Pons (tissue), 1 donor: ENCODE results near the gene CTTNBP2.

Source experiments
- DNase-seq: peaks from one replicate; pipeline ENCODE4 v3.0.0-alpha.2; 2016; ENCODE audit warnings: low spot score

The CTTNBP2 gene

DNA sequence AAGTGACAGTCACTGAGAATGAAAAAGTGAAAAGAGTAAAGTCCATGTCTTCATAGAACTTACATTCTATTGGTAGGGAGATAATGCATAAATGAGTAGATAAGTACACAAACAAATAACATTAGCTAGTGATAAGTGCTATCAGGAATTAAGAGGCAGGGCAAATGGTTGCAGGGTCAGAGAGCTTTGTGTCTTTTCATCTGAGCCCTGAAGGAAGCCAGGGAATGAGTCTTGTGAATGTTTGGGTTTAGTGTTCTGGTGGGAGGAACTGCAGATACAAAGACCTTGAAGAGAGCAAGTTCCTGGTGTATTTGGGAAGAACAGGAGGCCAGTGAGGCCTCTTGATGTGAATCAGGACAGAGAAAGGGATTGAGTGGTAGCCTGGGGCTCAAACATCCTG, 183.8 kb downstream of the CTTNBP2 start:
- DNase-seq, result no peak

DNA sequence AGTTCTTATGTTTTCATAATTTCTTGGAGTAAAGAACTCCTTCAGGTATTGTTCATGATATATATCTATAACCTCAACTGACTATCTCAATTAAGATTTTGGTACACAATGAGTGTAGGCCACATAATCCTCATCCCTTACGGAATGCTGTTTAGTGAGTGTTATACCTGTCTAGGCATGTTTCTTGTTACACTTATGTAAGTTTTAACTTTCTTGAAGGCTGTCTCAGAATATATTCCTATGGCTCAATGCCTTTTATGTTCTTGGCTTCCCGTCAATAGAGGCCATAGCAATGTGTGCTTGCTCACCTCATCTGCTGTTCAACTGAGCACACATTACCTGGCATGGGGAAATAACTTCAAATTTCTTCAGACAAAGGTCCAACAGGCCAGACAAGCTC, 185.1 kb downstream of the CTTNBP2 start:
- DNase-seq, result no peak

DNA sequence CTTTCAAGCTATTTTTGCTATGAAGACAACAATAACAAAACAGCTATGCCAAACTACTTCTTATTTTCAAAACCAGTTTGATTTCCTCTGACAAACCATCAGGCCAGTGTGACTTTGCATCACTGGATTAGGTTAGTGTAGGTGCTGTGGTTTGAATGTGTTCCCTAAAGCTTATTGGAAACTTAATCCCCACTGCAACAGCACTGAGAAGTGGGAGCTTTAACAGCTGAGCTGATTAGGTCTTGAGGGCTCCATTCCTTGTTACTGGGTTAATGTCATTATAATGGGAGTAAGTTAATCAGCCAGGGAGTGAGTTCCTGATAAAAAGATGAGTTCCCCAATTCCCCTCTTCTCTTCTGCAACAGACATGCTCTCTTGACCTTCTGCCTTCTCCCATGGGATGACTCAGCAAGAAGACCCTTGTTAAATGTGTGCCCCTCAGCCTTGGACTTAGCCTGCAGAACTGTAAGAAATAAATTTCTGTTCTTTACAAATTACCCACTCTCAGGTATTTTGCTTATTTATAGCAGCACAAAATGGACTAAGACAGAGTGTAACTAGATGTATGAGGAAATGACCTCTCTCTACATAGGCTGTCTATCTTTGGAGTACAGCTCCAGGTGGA, 186.8 kb downstream of the CTTNBP2 start:
- DNase-seq, result no peak

DNA sequence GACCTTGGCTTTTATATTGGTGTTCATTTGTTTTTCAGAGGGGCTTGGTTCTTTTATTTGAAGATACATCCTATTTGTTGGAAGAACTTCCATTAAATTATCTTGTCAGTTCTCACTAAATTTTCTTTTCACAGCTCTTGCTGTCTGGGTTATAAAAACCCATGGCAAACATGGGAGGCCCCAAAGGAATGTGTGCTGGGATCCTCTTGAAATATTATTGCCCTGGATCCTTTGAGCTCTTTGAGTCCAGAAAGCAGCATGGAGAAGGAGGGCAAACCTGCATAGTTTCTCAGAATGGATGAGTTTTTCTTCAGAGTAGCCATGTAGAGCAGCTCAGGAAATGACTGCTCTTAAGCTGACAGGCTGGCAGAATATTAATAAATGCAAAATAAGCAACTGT, 187.4 kb downstream of the CTTNBP2 start:
- no peak for DNase-seq

DNA sequence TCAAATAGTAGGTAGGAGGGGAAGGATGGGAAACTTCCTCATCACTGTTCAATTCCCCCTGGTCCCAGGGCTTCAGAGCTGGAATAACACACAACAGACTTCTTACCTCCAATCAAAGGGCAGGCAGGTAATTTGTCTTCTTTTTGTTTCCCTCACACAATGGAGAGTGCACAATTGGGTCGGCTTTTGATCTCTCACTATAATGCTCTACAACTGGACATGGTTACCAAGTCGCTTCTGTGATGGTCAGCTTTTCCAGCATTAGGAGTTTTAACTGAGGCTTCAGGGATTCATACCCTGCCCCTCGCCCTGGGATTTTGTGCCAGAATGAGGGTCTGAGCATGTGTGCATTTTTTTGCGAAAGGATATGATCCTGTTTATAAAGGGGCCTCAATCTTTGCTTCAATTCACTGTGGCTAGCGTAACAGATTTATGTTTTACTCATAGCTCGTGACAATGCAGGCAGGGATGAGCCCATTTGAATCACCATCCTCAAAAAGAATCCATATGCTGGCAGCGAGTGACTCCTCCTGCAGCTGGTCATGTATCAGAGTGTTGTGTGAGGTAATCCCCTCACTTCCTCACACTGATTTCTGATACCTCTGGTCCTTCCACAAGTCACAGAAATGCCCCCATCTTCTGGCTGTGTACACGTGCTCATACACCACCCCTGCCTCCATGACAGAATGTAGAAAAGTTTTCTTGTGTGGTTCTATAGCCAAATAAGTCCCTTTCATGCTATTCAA, 189.6 kb downstream of the CTTNBP2 start:
- no peak for DNase-seq

DNA sequence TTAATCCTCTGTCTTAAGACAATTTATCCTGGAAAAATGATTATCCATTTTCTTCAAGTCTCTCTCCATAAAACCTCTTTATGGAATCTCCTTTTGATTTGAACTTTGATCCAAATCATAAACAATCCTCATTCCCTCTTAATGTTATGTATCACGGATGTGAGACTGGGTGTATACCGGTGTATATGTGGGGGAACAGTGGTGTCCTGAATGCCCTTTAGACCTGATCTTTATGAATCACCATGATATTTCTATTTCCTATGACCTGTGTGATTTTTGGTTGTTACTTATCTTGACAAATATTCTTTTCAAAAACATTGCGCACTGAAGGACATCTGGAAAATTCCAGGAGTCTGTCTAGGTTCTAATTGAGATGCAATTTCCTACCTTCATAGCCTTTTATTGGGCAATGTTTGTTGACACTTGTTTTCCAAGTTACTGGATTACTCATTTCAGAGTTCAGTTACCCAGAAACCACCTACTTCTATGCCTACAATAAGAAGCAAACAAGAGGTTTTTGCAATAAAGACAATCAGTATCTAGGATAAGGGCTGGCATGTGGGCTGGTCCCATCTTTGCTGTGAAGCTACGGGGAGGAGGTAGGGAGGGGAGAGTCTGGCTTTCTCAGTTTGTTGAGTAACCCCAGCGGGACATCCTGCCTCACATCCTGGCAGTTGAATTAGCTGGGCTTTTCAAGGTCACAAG, 190.4 kb downstream of the CTTNBP2 start:
- DNase-seq, result no peak

DNA sequence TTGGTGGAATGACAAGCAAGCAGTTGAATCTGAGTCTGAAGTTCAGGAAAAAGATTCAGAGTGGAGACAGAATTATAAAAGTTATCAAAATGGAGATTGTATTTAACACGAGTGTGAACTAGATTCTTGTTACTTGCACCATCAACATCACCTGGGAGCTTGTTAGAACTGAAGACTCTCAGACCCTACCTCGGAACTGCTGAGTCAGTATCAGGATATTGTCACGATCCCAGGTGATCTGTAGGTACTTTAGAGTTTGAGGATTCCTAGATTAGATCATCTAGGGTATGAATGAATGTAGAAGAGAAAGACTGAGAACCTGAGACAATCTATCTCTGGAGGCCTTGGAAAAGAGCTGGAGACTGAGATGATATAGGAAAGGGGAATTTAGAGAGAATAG, 194.1 kb downstream of the CTTNBP2 start:
- no peak for DNase-seq

DNA sequence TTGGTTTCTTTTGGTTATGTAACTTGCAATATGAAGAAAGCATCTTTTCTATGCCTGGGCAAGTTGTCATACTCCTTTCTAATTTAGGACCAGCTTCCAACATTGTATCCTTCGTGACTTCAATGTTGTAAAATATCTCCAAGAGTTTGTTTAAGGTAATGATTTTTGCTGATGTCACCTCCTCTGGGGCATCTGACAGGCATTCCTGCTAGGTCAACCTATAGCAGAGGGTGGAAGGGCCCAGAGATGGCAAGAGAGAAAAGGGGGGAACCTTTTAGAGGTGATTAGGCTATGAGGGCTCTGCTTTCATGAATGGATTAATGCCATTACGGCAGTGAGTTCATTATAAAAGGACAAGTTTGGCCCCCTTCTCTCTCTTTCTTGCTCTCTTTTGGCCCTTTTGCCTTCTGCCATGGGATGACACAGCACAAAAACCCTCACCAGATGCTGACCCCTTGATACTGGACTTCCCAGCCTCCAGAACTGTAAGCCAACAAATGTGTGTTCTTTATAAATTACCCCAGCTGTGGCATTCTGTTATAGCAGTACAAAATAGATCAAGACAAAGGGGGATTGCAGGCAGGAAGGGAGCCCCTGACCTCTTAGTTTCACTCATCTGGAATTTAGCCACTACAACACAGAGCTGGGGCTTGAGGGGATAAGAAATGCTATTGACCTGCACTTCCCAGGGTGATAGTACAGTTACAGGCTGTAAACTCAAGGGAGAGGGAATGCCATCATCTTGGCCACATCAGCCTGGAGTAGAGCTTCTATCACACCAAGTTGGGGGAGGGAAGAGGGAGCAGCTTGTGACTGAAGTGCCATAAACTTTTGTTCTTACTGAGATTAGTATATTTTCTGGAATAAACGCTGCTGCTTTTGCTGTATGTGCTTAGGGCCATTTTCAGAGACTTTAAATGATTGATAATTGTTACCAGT, 197.5 kb downstream of the CTTNBP2 start:
- no peak for DNase-seq

DNA sequence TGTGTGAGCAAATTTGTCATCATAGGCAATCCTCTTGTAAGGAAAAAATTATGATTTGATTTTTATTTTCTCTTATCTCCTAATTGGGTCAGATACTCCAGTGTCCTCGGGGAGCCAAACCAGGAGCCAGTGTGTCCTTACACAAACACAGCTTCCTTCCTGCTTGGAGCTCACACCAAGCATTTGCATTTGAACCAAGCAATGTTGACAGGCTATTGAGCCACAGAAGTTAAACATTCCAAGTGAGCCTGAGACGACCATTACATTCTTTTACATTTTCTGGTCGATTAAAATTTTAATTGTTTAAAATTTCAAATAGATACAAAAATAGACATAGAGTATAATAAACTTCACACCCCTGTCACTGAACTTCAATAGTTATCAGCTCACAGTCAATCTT, 198.6 kb downstream of the CTTNBP2 start:
- DNase-seq, result no peak

DNA sequence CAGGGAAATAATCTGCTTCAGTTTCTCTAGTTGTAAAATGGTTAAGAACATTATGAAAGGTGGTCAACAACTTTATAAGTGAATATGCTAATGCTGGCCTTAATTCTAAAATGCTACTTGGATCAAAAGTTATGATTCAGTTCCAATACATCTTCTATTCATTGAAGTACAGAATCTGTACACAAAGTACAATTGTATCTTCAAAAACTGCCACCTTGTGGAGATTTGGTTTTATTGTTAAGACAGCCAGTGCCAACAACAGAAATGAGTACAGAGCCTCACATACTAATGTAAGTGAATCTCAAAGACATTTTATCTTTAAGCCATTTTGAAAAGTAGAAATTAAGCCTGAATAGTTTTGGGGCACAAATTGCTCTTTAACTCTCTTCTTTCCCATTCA, 199.4 kb downstream of the CTTNBP2 start:
- peak; percentile 88 for DNase-seq

DNA sequence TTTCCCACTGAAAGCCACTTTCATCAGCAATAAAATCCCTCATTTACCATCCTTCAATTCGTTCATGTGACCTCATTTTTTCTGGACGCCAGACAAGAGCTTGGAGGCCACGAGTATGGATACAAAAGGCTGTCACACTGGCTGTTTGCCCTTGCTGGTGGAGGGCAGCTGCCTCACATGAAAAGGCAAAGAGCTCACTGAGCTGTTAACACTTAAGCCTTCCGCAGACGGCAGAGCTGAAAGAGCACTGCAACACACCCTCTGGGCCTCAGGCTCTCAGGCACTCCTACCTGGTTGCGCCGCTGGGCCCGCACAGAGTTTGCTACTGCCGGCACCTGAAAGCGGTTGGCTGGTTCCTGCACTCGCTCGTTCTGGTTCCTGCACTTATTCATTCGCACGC, 199.9 kb downstream of the CTTNBP2 start:
- DNase-seq, result peak; percentile 91

DNA sequence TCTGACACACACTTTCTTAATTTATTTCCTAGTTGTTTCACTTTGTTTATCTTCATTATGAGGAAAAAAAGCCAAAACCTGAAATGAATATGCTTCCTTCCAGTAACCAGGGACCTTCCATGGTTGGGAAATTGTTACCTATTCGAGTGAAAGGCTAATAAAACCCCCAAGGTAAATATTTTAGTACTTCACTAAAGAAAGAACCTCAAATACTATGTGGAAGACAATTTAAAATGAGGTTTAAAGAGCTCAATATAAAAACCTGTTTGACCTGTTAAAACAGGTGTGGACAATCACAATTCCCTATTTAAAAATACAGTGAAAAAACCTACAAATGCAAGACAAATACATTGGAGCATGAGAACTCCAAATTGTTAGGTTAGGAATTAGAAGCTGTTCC, 200.8 kb downstream of the CTTNBP2 start:
- DNase-seq, result no peak

DNA sequence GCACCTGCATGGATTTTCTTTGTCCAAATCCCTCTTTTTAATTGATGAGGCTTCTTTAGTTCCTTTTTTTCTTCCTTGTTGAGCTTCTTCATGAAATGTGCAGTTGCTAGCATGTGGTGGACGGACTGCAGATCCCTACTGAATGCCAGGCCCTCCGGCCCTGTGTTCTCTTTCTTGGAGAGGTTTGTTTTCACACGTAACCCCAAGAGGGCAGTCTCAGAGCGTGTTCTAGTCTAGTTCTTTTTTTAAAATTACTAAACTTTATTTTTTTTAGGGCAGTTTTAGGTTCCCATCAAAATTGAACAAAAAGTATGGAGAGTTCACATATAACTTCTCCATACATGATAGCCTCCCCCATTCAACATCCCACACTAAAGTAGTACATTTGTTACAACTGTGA, 203.4 kb downstream of the CTTNBP2 start:
- DNase-seq, result peak; percentile 43

DNA sequence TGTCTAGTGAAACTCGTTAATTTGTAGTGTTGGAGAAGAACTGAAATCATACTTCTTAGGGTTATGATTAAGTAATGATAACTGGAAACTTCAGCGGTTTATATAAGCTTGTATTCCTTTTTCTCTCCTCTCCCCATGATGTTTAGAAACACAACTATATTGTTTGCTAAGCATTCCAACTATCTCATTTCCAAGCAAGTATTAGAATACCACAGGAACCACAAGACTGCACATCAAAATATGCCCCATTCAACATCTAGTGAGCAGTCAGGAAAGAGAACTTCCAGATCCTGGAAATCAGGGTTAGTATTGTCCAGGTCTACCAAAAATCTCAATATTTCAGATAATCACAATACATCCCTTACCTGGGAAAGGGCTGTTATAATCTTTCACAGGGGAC, 205.8 kb downstream of the CTTNBP2 start:
- DNase-seq, result no peak

DNA sequence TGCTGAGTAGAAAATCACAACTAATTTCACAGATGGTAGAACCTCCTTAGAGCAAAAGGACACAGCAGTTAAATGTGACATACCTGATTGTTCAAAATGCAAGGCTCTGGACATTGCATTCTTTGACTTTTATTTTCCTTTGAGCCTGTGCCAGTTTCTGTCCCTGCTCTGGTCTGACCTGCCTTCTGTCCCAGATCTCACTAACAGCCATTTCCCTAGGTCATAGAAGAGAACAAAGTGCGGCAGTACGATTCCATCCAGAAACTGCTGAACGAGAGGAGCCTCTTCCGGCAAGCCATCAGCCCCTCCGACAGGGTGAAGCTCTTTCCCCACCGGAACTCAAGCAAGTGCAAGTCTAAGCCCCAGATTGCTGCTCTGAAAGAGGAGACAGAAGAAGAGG, 206.6 kb downstream of the CTTNBP2 start:
- no peak for DNase-seq

DNA sequence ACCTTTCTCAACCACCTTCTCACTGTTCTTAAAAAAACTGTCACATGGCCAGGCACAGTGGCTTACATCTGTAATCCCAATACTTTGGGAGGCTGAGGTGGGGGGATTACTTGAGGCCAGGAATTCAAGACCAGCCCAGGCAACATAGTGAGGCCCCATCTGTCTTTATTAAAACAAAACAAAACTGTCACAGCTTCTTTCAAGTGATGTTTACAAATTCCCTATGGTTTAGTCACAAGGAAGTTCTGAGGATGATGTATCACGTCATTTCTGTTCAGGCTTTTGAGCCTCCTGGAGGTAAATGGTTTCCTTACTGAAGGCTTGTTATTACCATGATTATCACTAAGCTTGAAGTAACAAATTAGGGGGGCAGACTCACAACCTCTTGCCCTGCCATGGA, 207.2 kb downstream of the CTTNBP2 start:
- no peak for DNase-seq

DNA sequence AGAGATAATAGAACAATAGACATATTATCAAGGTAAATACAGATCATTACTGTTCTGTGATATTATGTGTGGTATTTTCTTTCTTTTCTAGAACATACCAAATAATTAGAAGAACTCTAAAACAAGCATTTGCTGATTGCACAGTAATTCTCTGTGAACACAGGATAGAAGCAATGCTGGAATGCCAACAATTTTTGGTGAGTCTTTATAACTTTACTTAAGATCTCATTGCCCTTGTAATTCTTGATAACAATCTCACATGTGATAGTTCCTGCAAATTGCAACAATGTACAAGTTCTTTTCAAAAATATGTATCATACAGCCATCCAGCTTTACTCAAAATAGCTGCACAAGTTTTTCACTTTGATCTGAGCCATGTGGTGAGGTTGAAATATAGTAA, 207.9 kb downstream of the CTTNBP2 start:
- no peak for DNase-seq

DNA sequence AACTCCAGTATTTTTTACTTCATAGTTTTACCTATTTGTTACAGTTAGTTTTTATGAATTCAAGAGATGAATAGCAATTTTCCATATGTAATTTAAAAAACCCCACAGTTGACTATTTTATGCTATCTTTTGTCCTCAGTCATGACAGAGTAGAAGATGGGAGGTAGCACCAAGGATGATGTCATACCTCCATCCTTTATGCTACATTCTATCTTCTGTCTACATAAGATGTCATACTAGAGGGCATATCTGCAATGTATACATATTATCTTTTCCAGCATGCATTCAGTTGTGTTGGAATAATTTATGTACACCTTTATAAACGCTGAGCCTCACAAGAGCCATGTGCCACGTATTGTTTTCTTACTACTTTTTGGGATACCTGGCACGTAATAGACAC, 209.2 kb downstream of the CTTNBP2 start:
- no peak for DNase-seq

DNA sequence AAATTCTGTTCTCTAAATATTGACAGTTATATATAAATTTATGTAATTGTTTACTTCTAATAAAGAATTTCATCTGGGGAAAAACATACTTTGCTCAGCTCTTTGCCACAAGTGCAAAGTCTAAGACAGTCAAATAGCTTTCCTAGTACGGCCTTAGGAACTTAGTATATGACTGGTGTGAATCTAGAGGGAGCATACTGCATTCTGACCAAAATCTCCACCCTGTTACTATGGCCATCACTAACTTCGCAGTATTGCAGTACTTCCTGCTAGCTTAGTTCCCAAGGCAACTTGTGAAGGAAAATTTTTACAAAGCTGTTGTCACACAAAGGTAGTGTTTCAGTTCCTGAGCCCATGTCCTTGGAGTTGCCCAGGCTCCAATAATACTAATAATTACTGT, 211.9 kb downstream of the CTTNBP2 start:
- DNase-seq, result no peak
